Type B pancreatic cell (in vitro differentiated cells): ENCODE results near the gene CFAP251. TPM values are rescaled to one million over a fixed set of nuclear protein-coding genes. Genes with fewer than 3 reads are reported as not detected.
"Not testable (repeated sequence)": the region's sequence is repeated elsewhere in the genome, so short reads cannot be mapped to it uniquely, and the experiment has no call there.

Source experiments
- DNase-seq: peaks from one replicate; pipeline ENCODE4 v3.0.0; 2021; ENCODE audit warnings: mixed read lengths; ENCODE audit not compliant: unreplicated experiment; ENCODE audit errors: extremely low spot score
- H3K27ac Mint-ChIP-seq: 2 replicates; pipeline ENCODE4 v1.8.0; 2021; ENCODE audit warnings: mild to moderate bottlenecking, mixed read lengths
- H3K27me3 Mint-ChIP-seq: 2 replicates; pipeline ENCODE4 v1.8.0; 2021; ENCODE audit warnings: mixed read lengths
- H3K36me3 Mint-ChIP-seq: 2 replicates; pipeline ENCODE4 v1.8.0; 2021; ENCODE audit warnings: mixed read lengths
- H3K4me1 Mint-ChIP-seq: one replicate; pipeline ENCODE4 v1.8.0; 2021; ENCODE audit warnings: mixed read lengths; ENCODE audit not compliant: unreplicated experiment
- H3K4me3 Mint-ChIP-seq: 2 replicates; pipeline ENCODE4 v1.8.0; 2021; ENCODE audit warnings: mild to moderate bottlenecking, mixed read lengths
- H3K9me3 Mint-ChIP-seq: 2 replicates; pipeline ENCODE4 v1.8.0; 2021; ENCODE audit warnings: mixed read lengths
- total RNA-seq: library from RNA; stranded (reverse); gene quantifications from 2 replicates; pipeline ENCODE4 v1.2.1, GENCODE V29; 2021; ENCODE audit warnings: low replicate concordance
- TF ChIP-seq, protein P1 (sequence below): fragments of 200-600 bp; sonication (generic); conservative IDR thresholded peaks from 2 replicates; pipeline ENCODE4 v1.5.0; 2021; ENCODE audit warnings: antibody characterized with exemption, mild to moderate bottlenecking

Gene CFAP251
- total RNA-seq, 1 donor from 2014 or later, result 3.3 TPM

GRCh38 chr12:121983536-121984210 is 65.3 kb downstream of the CFAP251 start:
- Mint-ChIP-seq H3K36me3 (no peaks in the 10 kb centered on the region), H3K4me3 (no peak overlapping the region), H3K27ac (no peak overlapping the region), H3K27me3 (no peaks in the 10 kb centered on the region), H3K9me3 (no peaks in the 10 kb centered on the region), H3K4me1 (peaks cover 7% of the 10 kb centered on the region)
- no peak for DNase-seq
- TF ChIP-seq, protein P1, sequence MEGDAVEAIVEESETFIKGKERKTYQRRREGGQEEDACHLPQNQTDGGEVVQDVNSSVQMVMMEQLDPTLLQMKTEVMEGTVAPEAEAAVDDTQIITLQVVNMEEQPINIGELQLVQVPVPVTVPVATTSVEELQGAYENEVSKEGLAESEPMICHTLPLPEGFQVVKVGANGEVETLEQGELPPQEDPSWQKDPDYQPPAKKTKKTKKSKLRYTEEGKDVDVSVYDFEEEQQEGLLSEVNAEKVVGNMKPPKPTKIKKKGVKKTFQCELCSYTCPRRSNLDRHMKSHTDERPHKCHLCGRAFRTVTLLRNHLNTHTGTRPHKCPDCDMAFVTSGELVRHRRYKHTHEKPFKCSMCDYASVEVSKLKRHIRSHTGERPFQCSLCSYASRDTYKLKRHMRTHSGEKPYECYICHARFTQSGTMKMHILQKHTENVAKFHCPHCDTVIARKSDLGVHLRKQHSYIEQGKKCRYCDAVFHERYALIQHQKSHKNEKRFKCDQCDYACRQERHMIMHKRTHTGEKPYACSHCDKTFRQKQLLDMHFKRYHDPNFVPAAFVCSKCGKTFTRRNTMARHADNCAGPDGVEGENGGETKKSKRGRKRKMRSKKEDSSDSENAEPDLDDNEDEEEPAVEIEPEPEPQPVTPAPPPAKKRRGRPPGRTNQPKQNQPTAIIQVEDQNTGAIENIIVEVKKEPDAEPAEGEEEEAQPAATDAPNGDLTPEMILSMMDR, result no peak

DNA sequence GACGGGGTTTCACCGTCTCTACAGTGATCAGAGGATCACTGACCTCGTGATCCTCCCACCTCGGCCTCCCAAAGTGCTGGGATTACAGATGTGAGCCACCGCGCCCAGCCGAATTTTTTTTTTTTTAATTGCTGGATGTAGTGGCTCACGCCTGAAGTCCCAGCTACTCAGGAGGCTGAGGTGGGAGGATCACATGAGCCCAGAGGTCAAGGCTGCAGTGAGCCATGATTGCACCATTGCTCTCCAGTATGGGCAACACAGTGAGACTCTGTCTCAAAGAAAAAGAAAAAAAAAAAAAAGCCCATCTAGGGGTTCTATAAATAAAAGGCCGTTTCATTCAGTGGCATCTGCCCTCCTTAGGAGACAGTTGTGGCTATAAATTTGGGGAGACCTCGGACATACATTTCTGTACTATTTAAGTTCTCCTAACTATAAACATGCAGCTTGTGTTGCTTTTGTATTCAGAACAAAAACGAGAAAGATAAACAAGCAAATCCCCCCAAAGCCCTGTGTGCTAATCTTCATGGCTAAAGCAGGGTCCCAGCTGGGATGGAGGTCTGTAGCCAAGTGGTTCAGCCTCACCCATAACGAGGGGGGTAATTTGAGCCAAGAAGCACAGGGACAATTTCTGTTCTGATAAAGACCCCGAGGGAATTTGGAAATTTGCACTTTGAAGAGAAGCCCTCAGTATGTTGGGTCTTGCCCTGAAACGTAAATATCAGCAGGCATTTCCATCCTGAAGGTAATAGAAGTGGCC is 68.3 kb downstream of the CFAP251 start:
- Mint-ChIP-seq H3K27ac (no peak overlapping the region), H3K4me1 (peaks cover 7% of the 10 kb centered on the region), H3K36me3 (no peaks in the 10 kb centered on the region), H3K9me3 (no peaks in the 10 kb centered on the region), H3K4me3 (no peak overlapping the region), H3K27me3 (no peaks in the 10 kb centered on the region)
- TF ChIP-seq, protein P1, result no peak
- DNase-seq, result no peak

DNA sequence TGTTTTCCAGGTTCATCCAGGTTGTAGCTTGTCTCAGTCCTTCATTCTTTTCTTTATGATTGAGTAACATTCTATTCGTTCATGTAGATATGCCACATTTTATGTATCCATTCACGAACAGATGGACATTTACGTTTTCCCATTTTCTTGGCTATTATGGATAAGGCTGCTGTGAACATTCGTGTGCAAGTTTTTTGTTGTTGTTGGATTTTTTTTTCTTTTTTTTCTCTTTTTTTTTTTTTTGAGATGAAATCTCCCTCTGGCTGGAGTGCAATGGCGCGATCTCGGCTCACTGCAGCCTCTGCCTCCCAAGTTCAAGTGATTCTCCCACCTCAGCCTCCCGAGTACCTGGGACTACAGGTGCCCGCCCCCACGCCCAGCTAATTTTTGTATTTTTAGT is 70.1 kb downstream of the CFAP251 start:
- DNase-seq, H3K27ac Mint-ChIP-seq, H3K27me3 Mint-ChIP-seq, H3K9me3 Mint-ChIP-seq, H3K4me3 Mint-ChIP-seq, H3K4me1 Mint-ChIP-seq, H3K36me3 Mint-ChIP-seq: not testable (repeated sequence)

- H3K4me1 Mint-ChIP-seq, result no peaks in the 10 kb centered on the region
Measured at GRCh38 chr12:121989276-121990113, 71.1 kb downstream of the CFAP251 start.

DNA sequence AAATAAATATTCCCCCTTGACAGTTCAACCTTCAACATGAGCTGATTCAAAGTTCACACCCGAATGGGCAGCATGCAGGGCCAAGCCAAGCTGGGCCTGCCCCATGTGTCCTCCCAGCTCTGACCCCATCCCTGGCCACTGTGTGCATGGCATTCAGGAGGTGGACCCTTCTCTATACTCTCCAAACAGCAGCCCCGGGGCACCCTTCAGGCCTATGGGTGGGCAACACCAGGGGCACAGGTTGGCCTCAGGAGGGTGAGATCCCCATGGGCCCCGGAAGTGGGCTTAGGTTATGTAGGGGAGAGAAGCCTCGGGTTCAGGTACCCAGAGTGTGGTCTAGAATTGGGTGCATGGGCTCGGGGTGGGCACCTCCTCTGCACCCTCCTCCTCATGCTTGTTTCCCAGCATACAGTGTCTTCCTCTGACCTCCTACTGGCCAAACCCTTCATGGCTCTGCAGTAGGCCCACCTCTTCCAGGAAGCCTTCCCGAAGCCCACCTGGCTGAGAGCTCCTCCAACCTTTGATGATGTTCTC is 71.8 kb downstream of the CFAP251 start:
- no peak for DNase-seq
- Mint-ChIP-seq H3K27me3 (no peaks in the 10 kb centered on the region), H3K27ac (no peak overlapping the region), H3K36me3 (no peaks in the 10 kb centered on the region), H3K9me3 (no peaks in the 10 kb centered on the region), H3K4me3 (no peak overlapping the region), H3K4me1 (no peaks in the 10 kb centered on the region)
- TF ChIP-seq, protein P1, result no peak

More at GRCh38 chr12:121989276-121990113, 71.1 kb downstream of the CFAP251 start:
- Mint-ChIP-seq H3K27ac (no peak overlapping the region), H3K27me3 (no peaks in the 10 kb centered on the region), H3K9me3 (no peaks in the 10 kb centered on the region), H3K4me3 (no peak overlapping the region), H3K36me3 (no peaks in the 10 kb centered on the region)
- TF ChIP-seq, protein P1, result no peak
- no peak for DNase-seq
